G401 (cell line): Measurements from ENCODE around the gene ZNF773. TPM values are rescaled to one million over a fixed set of nuclear protein-coding genes. Genes with fewer than 3 reads are reported as not detected.

Experiments used
- DNase-seq: peaks from one replicate; pipeline ENCODE4 v3.0.0-alpha.2; 2015; ENCODE audit warnings: low spot score
- in situ Hi-C: cut with HindIII; loops from 2 replicates; pipeline ENCODE4 v1.10.0; 2016; ENCODE audit warnings: low sequenced_read_pairs, mixed read lengths
- total RNA-seq: library from RNA; depleted of rRNA; stranded (reverse); fragments of >200 nt; shearing (Covaris generic); gene quantifications from 2 replicates; pipeline ENCODE4 v1.2.3, GENCODE V29; 2014; rRNA removed

The ZNF773 gene
- total RNA-seq, 1 experiment from 2014 or later: 3.8 TPM

- in situ Hi-C loops: no loop called here
- DNase-seq: no peak
Observed at GRCh38 chr19:57552432-57552831, 52.7 kb downstream of the ZNF773 start.

GRCh38 chr19:57557659-57558058 lies 57.9 kb downstream of the ZNF773 start:
- DNase-seq: no peak
- in situ Hi-C loops: no loop called here

Other genes starting within 250 kb of the ZNF773 start
- gene ZNF460, start 219.5 kb upstream of the ZNF773 start, total RNA-seq: 19.5 and 29.1 TPM in 2 replicates
- gene ZNF543, start 179.5 kb upstream of the ZNF773 start, total RNA-seq: 6.4 and 9.6 TPM in 2 replicates
- gene ZNF304, start 148.7 kb upstream of the ZNF773 start, total RNA-seq: 9.2 and 9.5 TPM in 2 replicates
- 18.6 and 19.0 TPM in 2 replicates for gene TRAPPC2B, start 136.4 kb upstream of the ZNF773 start, total RNA-seq
- 0.68 and 1.7 TPM in 2 replicates for gene ZNF547, start 136.4 kb upstream of the ZNF773 start, total RNA-seq
- gene ZNF548, start 110.1 kb upstream of the ZNF773 start, total RNA-seq: 4.1 and 6.0 TPM in 2 replicates
- gene ZNF17, start 88.8 kb upstream of the ZNF773 start, total RNA-seq: 7.1 and 10.4 TPM in 2 replicates
- 6.6 and 16.3 TPM in 2 replicates for gene ZNF749, start 64.6 kb upstream of the ZNF773 start, total RNA-seq
- gene VN1R1, start 42.8 kb upstream of the ZNF773 start, total RNA-seq: not detected in 2 replicates
- gene ZNF772, start 22.4 kb upstream of the ZNF773 start, total RNA-seq: 3.3 and 9.1 TPM in 2 replicates
- gene ZNF419, start 12.2 kb upstream of the ZNF773 start, total RNA-seq: 4.9 and 9.2 TPM in 2 replicates
- 2.6 and 3.9 TPM in 2 replicates for gene ZNF549, start 27.4 kb downstream of the ZNF773 start, total RNA-seq
- gene ZNF550, start 59.9 kb downstream of the ZNF773 start, total RNA-seq: 5.9 and 6.3 TPM in 2 replicates
- 9.0 and 9.4 TPM in 2 replicates for gene ZNF416, start 79.0 kb downstream of the ZNF773 start, total RNA-seq
- not detected in 2 replicates for gene ZIK1, start 84.2 kb downstream of the ZNF773 start, total RNA-seq
- gene ZNF530, start 99.9 kb downstream of the ZNF773 start, total RNA-seq: 6.5 and 8.3 TPM in 2 replicates
- 6.2 and 19.6 TPM in 2 replicates for gene ZNF134, start 114.3 kb downstream of the ZNF773 start, total RNA-seq
- gene ZNF211, start 133.2 kb downstream of the ZNF773 start, total RNA-seq: 10.8 and 16.9 TPM in 2 replicates
- 0.55 and 1.3 TPM in 2 replicates for gene ZSCAN4, start 169.0 kb downstream of the ZNF773 start, total RNA-seq
- gene ZNF551, start 182.0 kb downstream of the ZNF773 start, total RNA-seq: 11.7 and 15.8 TPM in 2 replicates
- not detected in 2 replicates for gene ZNF154, start 209.3 kb downstream of the ZNF773 start, total RNA-seq
- not detected in 2 replicates for gene ZNF671, start 227.7 kb downstream of the ZNF773 start, total RNA-seq
- gene ZNF776, start 246.9 kb downstream of the ZNF773 start, total RNA-seq: 10.8 and 11.0 TPM in 2 replicates